ENCODE data around the gene C1orf198.

- no peak for TF ChIP-seq CTCF (IDR thresholded peaks at IDR 0.05; ENCODE audit: low read depth, low read length, missing input control)
- no peak for TF ChIP-seq FOXA1 (IDR thresholded peaks at IDR 0.05)
Observed at GRCh38 chr1:230834292-230834691, 34.0 kb downstream of the C1orf198 start.
